ENCODE measurements around the gene GCNT2.

Gene GCNT2

GRCh38 chr6:10630178-10630577 lies 109.0 kb downstream of the GCNT2 start:
- TF ChIP-seq ZBTB7A (IDR thresholded peaks at IDR 0.05; ENCODE audit: low read depth): no peak
- no peak for TF ChIP-seq EGR1 (IDR thresholded peaks at IDR 0.05)
- no peak for TF ChIP-seq TEAD4 (IDR thresholded peaks at IDR 0.05)
- no peak for TF ChIP-seq RAD21 (IDR thresholded peaks at IDR 0.05; ENCODE audit: low read depth)
- no peak for TF ChIP-seq TAF1 (IDR thresholded peaks at IDR 0.05; ENCODE audit: low read depth)
- no peak for TF ChIP-seq YY1 (IDR thresholded peaks at IDR 0.05; ENCODE audit: low read depth)
- no peak for TF ChIP-seq REST (IDR thresholded peaks at IDR 0.05; ENCODE audit: low read depth)
- TF ChIP-seq MAX (IDR thresholded peaks at IDR 0.05): no peak
- TF ChIP-seq TCF12 (IDR thresholded peaks at IDR 0.05; ENCODE audit: low read depth): no peak
- no peak for TF ChIP-seq USF1 (IDR thresholded peaks at IDR 0.05)
- TF ChIP-seq CEBPB (IDR thresholded peaks at IDR 0.05): no peak

GRCh38 chr6:10633216-10633615 lies 112.1 kb downstream of the GCNT2 start:
- TF ChIP-seq MAX (IDR thresholded peaks at IDR 0.05): no peak
- TF ChIP-seq YY1 (IDR thresholded peaks at IDR 0.05; ENCODE audit: low read depth): no peak
- TF ChIP-seq RAD21 (IDR thresholded peaks at IDR 0.05; ENCODE audit: low read depth): no peak
- no peak for TF ChIP-seq TEAD4 (IDR thresholded peaks at IDR 0.05)
- TF ChIP-seq EP300 (IDR thresholded peaks at IDR 0.05; ENCODE audit: borderline replicate concordance): no peak
- TF ChIP-seq FOXM1 (IDR thresholded peaks at IDR 0.05; ENCODE audit: borderline replicate concordance, low read depth): no peak
- TF ChIP-seq USF1 (IDR thresholded peaks at IDR 0.05): no peak
- no peak for TF ChIP-seq CEBPB (IDR thresholded peaks at IDR 0.05)
- TF ChIP-seq ZBTB7A (IDR thresholded peaks at IDR 0.05; ENCODE audit: low read depth): no peak
- TF ChIP-seq REST (IDR thresholded peaks at IDR 0.05; ENCODE audit: low read depth): no peak
- no peak for TF ChIP-seq TCF12 (IDR thresholded peaks at IDR 0.05; ENCODE audit: low read depth)
- TF ChIP-seq EGR1 (IDR thresholded peaks at IDR 0.05): no peak
- no peak for TF ChIP-seq CREB1 (IDR thresholded peaks at IDR 0.05; ENCODE audit: low read depth)
- TF ChIP-seq TAF1 (IDR thresholded peaks at IDR 0.05; ENCODE audit: low read depth): no peak
- TF ChIP-seq NFIC (IDR thresholded peaks at IDR 0.05): no peak

GRCh38 chr6:10640412-10640811 lies 119.3 kb downstream of the GCNT2 start:
- TF ChIP-seq CREB1 (IDR thresholded peaks at IDR 0.05; ENCODE audit: low read depth) (no peak), ZBTB7A (IDR thresholded peaks at IDR 0.05; ENCODE audit: low read depth) (no peak), FOXM1 (IDR thresholded peaks at IDR 0.05; ENCODE audit: borderline replicate concordance, low read depth) (no peak), RAD21 (IDR thresholded peaks at IDR 0.05; ENCODE audit: low read depth) (no peak)

GRCh38 chr6:10641528-10641927 lies 120.4 kb downstream of the GCNT2 start:
- no peak for TF ChIP-seq TEAD4 (IDR thresholded peaks at IDR 0.05)

GRCh38 chr6:10643201-10643651 lies 122.1 kb downstream of the GCNT2 start:
- TF ChIP-seq NFIC (IDR thresholded peaks at IDR 0.05) (no peak), REST (IDR thresholded peaks at IDR 0.05; ENCODE audit: low read depth) (no peak)

GRCh38 chr6:10644225-10644624 lies 123.1 kb downstream of the GCNT2 start:
- no peak for TF ChIP-seq CEBPB (IDR thresholded peaks at IDR 0.05)
- TF ChIP-seq USF1 (IDR thresholded peaks at IDR 0.05): no peak
- TF ChIP-seq YY1 (IDR thresholded peaks at IDR 0.05; ENCODE audit: low read depth): no peak
- no peak for TF ChIP-seq EGR1 (IDR thresholded peaks at IDR 0.05)
- TF ChIP-seq TAF1 (IDR thresholded peaks at IDR 0.05; ENCODE audit: low read depth): no peak
- TF ChIP-seq FOXM1 (IDR thresholded peaks at IDR 0.05; ENCODE audit: borderline replicate concordance, low read depth): no peak
- no peak for TF ChIP-seq ZBTB7A (IDR thresholded peaks at IDR 0.05; ENCODE audit: low read depth)
- no peak for TF ChIP-seq TCF12 (IDR thresholded peaks at IDR 0.05; ENCODE audit: low read depth)
- no peak for TF ChIP-seq CREB1 (IDR thresholded peaks at IDR 0.05; ENCODE audit: low read depth)
- TF ChIP-seq NFIC (IDR thresholded peaks at IDR 0.05): no peak
- TF ChIP-seq RAD21 (IDR thresholded peaks at IDR 0.05; ENCODE audit: low read depth): no peak
- no peak for TF ChIP-seq EP300 (IDR thresholded peaks at IDR 0.05; ENCODE audit: borderline replicate concordance)
- TF ChIP-seq REST (IDR thresholded peaks at IDR 0.05; ENCODE audit: low read depth): no peak
- no peak for TF ChIP-seq MAX (IDR thresholded peaks at IDR 0.05)
- TF ChIP-seq TEAD4 (IDR thresholded peaks at IDR 0.05): no peak
